HCT116 (cell line): ENCODE measurements around the gene TPMT. TPM values are rescaled to one million over a fixed set of nuclear protein-coding genes. Genes with fewer than 3 reads are reported as not detected.

Source experiments
- ATAC-seq: fragments of 200-7000 bp; cut with Tn5 transposase; 2 replicates; pipeline ENCODE4 v1.9.1; 2020; ENCODE audit warnings: mild to moderate bottlenecking, moderate library complexity
- BruUV-seq: library from RNA; stranded (reverse); fragments of 400-500 nt; replicated peaks from 2 replicates; lab custom pipeline; 2021; lab: Mats Ljungman, UMichigan
- CTCF ChIA-PET: fragments of 300-600 bp; sonication (Branson Sonifier 250); formaldehyde crosslinking; loops from one replicate; lab custom pipeline; 2021; ENCODE audit warnings: antibody characterized with exemption; lab: Charles Lee
- POLR2A ChIA-PET: fragments of 300-600, 350-600 bp; sonication (Branson Sonifier 250); formaldehyde crosslinking; loops from one replicate; lab custom pipeline; 2021; ENCODE audit warnings: antibody characterized with exemption; lab: Charles Lee
- RAD21 ChIA-PET, 2 experiments: fragments of 300-600 bp; sonication (Branson Sonifier 250); formaldehyde crosslinking; loops; one replicate each; lab custom pipeline; 2023; ENCODE audit warnings: low total read pairs in 2 of 2; ENCODE audit not compliant: uncharacterized antibody in 2 of 2, unreplicated experiment in 2 of 2, low non-redundant PET in 1 of 2; lab: Charles Lee
- DNase-seq: peaks from one replicate; pipeline ENCODE4 v3.0.0-alpha.2; 2010; ENCODE audit warnings: low read depth, low spot score
- H2AFZ ChIP-seq: fragments of 200-600 bp; shearing (Covaris generic), sonication (generic); 2 replicates; pipeline ENCODE4 v1.6.1; 2017; ENCODE audit warnings: low read depth, mixed run types, mixed read lengths, antibody characterized with exemption, low read length; ENCODE audit not compliant: poor library complexity, severe bottlenecking
- H3K27ac ChIP-seq: 2 replicates; pipeline ENCODE4 v1.5.1; 2012; ENCODE audit warnings: low read depth, low read length
- H3K27me3 ChIP-seq: fragments of 200-600 bp; sonication (generic); 2 replicates; pipeline ENCODE4 v1.6.1; 2016; ENCODE audit warnings: mixed run types, low read length, mixed read lengths; ENCODE audit not compliant: insufficient read depth
- H3K36me3 ChIP-seq, 2 experiments: fragments of 200-500 bp in 1 of 2; fragments of 200-600 bp in 1 of 2; sonication (Bioruptor generic) in 1 of 2; sonication (generic) in 1 of 2; 2 replicates each; pipeline versions ENCODE4 v1.5.1 to v1.6.1; 2014 to 2016; ENCODE audit warnings: low read length in 2 of 2, inconsistent platforms in 1 of 2, mixed read lengths in 1 of 2, mixed run types in 1 of 2; ENCODE audit not compliant: insufficient read depth in 2 of 2, control insufficient read depth in 1 of 2
- H3K4me1 ChIP-seq, 2 experiments: fragments of 200-600 bp in 1 of 2; sonication (generic) in 1 of 2; 2 replicates each; pipeline versions ENCODE4 v1.5.1 to v1.6.1; 2012 to 2017; ENCODE audit warnings: low read length in 2 of 2, inconsistent platforms in 1 of 2, mild to moderate bottlenecking in 1 of 2, mixed read lengths in 1 of 2, mixed run types in 1 of 2, moderate library complexity in 1 of 2; ENCODE audit not compliant: insufficient read depth in 2 of 2, control insufficient read depth in 1 of 2
- H3K4me2 ChIP-seq: fragments of 200-600 bp; sonication (generic); 2 replicates; pipeline ENCODE4 v1.6.1; 2017; ENCODE audit warnings: mixed run types, low read length, mixed read lengths
- H3K4me3 ChIP-seq, 2 experiments: fragments of 200-600 bp in 1 of 2; sonication (generic) in 1 of 2; replicated peaks in 1 of 2; 2 replicates each; pipeline ENCODE4 v1.5.1; 2011 to 2016; ENCODE audit warnings: low read length in 2 of 2, control low read depth in 1 of 2, low read depth in 1 of 2, mild to moderate bottlenecking in 1 of 2, mixed read lengths in 1 of 2, mixed run types in 1 of 2
- H3K79me2 ChIP-seq: fragments of 200-600 bp; sonication (generic); 2 replicates; pipeline ENCODE4 v1.6.1; 2017; ENCODE audit warnings: mild to moderate bottlenecking, mixed run types, low read length, moderate library complexity, mixed read lengths; ENCODE audit not compliant: insufficient read depth
- H3K9ac ChIP-seq: fragments of 200-600 bp; sonication (generic); 2 replicates; pipeline ENCODE4 v1.6.1; 2016; ENCODE audit warnings: low read length, mixed read lengths
- H3K9me2 ChIP-seq: fragments of 200-600 bp; sonication (generic), shearing (Covaris generic); 2 replicates; pipeline ENCODE4 v1.6.1; 2017; ENCODE audit warnings: mixed run types, mild to moderate bottlenecking, moderate library complexity; ENCODE audit not compliant: insufficient read depth
- H3K9me3 ChIP-seq, 2 experiments: fragments of 200-500 bp in 1 of 2; fragments of 200-600 bp in 1 of 2; sonication (Bioruptor generic) in 1 of 2; sonication (generic) in 1 of 2; 2 replicates each; pipeline ENCODE4 v1.6.1; 2014 to 2017; ENCODE audit warnings: low read length in 2 of 2, mixed read lengths in 2 of 2, inconsistent platforms in 1 of 2, low read depth in 1 of 2, mild to moderate bottlenecking in 1 of 2, mixed run types in 1 of 2, moderate library complexity in 1 of 2; ENCODE audit not compliant: control insufficient read depth in 1 of 2, insufficient read depth in 1 of 2
- H4K20me1 ChIP-seq: fragments of 200-600 bp; sonication (generic), shearing (Covaris generic); 2 replicates; pipeline ENCODE4 v1.6.1; 2017; ENCODE audit warnings: mixed run types, mild to moderate bottlenecking, moderate library complexity; ENCODE audit not compliant: insufficient read depth
- CEBPB ChIP-seq: IDR thresholded peaks from 2 replicates; pipeline ENCODE4 v1.6.1; 2012; ENCODE audit warnings: low read depth
- MAX ChIP-seq: IDR thresholded peaks from 2 replicates; pipeline ENCODE4 v1.6.1; 2012
- RAD21 ChIP-seq: IDR thresholded peaks from 2 replicates; pipeline ENCODE4 v1.6.1; 2012; ENCODE audit warnings: low read depth, mild to moderate bottlenecking
- SIN3A ChIP-seq: IDR thresholded peaks from 2 replicates; pipeline ENCODE4 v1.6.1; 2012; ENCODE audit warnings: low read depth
- TCF7L2 ChIP-seq: IDR thresholded peaks from 2 replicates; pipeline ENCODE4 v1.7.0; 2011; ENCODE audit warnings: borderline replicate concordance, inconsistent platforms; ENCODE audit not compliant: insufficient read depth, insufficient read length; ENCODE audit errors: extremely low read depth
- intact Hi-C: fragments of 100-400 bp; cut with micrococcal nuclease; formaldehyde crosslinking; loops from 2 replicates; pipeline ENCODE4 v1.10.0; 2022
- total RNA-seq: library from RNA; stranded (reverse); gene quantifications from one replicate; pipeline ENCODE4 v1.2.1, GENCODE V29; 2021; ENCODE audit not compliant: unreplicated experiment
- TF ChIP-seq, protein P1 (sequence below): IDR thresholded peaks from 2 replicates; pipeline ENCODE4 v1.6.1; 2012
- TF ChIP-seq, protein P2 (sequence below): IDR thresholded peaks from 2 replicates; pipeline ENCODE4 v1.6.1; 2012; ENCODE audit warnings: low read depth

Gene TPMT
- total RNA-seq, 1 experiment from 2014 or later: 10.1 TPM

- Histone ChIP-seq H3K9ac (no peak overlapping the region), H3K36me3 (peaks cover 2 to 19% of the 10 kb centered on the region in 2 experiments; a peak in 3 of 4 replicates), H3K9me2 (no peaks in the 10 kb centered on the region), H3K4me1 (no peaks in the 10 kb centered on the region), H3K27me3 (no peaks in the 10 kb centered on the region), H3K4me3 (no peak overlapping the region), H3K27ac (no peak overlapping the region), H3K4me2 (no peak overlapping the region), H3K9me3 (no peaks in the 10 kb centered on the region; a peak in 1 of 4 replicates), H3K79me2 (no peaks in the 10 kb centered on the region), H2AFZ (no peak overlapping the region), H4K20me1 (no peaks in the 10 kb centered on the region)
- intact Hi-C loops: no loop called here
- POLR2A ChIA-PET: no interaction called here
- ATAC-seq (no peak), DNase-seq (no peak)
- CTCF ChIA-PET: no interaction called here
- no TSS peak for BruUV-seq
- TF ChIP-seq MAX: no peak
- TF ChIP-seq, protein P1, sequence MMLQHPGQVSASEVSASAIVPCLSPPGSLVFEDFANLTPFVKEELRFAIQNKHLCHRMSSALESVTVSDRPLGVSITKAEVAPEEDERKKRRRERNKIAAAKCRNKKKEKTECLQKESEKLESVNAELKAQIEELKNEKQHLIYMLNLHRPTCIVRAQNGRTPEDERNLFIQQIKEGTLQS: no peak
- RAD21 ChIA-PET: no interaction called here
Observed at GRCh38 chr6:18165751-18166150, 10.9 kb upstream of the TPMT start.

DNA sequence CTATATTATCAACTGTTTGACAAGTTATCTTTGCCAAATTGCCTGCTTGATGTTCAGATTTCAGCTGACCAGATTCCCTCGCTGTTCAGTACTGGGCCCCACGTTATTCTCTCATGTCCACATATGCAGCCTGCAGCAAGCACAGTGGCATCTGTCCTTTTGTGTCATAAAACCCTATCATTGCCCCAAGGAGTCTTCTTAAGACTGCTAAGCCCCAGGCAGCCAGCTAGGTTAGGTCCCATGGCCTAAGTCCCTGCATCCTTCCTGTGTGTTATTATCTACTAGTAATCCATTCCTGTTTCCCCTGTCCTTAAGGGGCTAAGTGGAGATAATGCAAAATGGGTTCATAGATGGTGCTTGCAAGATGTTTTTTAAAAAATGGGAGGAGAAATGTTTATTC lies 7.5 kb upstream of the TPMT start:
- no peak overlapping the region for H3K9ac ChIP-seq
- no peak overlapping the region for H2AFZ ChIP-seq
- H3K4me2 ChIP-seq: no peak overlapping the region
- no peaks in the 10 kb centered on the region for H3K79me2 ChIP-seq
- no peaks in the 10 kb centered on the region for H3K9me2 ChIP-seq
- no peaks in the 10 kb centered on the region for H3K4me1 ChIP-seq
- POLR2A ChIA-PET: no interaction called here
- RAD21 ChIA-PET: interaction anchor here in 1 of 2 experiments (0.6 kb wide), 1 partner anchor 17 kb away, joined by 7 read pairs; no protein-coding TSS in a partner anchor
- no peaks in the 10 kb centered on the region for H3K27me3 ChIP-seq
- H4K20me1 ChIP-seq: no peaks in the 10 kb centered on the region
- DNase-seq (no peak), ATAC-seq (no peak)
- H3K36me3 ChIP-seq: peaks cover 2 to 16% of the 10 kb centered on the region in 2 experiments; a peak in 3 of 4 replicates
- BruUV-seq: no TSS peak
- H3K9me3 ChIP-seq: no peaks in the 10 kb centered on the region
- CTCF ChIA-PET: no interaction called here
- no peak overlapping the region for H3K4me3 ChIP-seq
- no peak overlapping the region for H3K27ac ChIP-seq
- intact Hi-C loops: no loop called here
- TF ChIP-seq SIN3A (no peak), CEBPB (no peak), RAD21 (no peak), TCF7L2 (no peak), MAX (no peak)
- TF ChIP-seq, protein P2, sequence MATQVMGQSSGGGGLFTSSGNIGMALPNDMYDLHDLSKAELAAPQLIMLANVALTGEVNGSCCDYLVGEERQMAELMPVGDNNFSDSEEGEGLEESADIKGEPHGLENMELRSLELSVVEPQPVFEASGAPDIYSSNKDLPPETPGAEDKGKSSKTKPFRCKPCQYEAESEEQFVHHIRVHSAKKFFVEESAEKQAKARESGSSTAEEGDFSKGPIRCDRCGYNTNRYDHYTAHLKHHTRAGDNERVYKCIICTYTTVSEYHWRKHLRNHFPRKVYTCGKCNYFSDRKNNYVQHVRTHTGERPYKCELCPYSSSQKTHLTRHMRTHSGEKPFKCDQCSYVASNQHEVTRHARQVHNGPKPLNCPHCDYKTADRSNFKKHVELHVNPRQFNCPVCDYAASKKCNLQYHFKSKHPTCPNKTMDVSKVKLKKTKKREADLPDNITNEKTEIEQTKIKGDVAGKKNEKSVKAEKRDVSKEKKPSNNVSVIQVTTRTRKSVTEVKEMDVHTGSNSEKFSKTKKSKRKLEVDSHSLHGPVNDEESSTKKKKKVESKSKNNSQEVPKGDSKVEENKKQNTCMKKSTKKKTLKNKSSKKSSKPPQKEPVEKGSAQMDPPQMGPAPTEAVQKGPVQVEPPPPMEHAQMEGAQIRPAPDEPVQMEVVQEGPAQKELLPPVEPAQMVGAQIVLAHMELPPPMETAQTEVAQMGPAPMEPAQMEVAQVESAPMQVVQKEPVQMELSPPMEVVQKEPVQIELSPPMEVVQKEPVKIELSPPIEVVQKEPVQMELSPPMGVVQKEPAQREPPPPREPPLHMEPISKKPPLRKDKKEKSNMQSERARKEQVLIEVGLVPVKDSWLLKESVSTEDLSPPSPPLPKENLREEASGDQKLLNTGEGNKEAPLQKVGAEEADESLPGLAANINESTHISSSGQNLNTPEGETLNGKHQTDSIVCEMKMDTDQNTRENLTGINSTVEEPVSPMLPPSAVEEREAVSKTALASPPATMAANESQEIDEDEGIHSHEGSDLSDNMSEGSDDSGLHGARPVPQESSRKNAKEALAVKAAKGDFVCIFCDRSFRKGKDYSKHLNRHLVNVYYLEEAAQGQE: no peak
- TF ChIP-seq, protein P1: no peak
